ENCODE measurements around the gene STK33. TPM values are rescaled to one million over a fixed set of nuclear protein-coding genes. Genes with fewer than 3 reads are reported as not detected.

STK33 gene
- total and polyA plus RNA-seq, 2 of the 13 experiments (the other 11 are each of a cell fraction or from before 2014, with no cell fraction given): 2.7 to 12.6 TPM

- TF ChIP-seq, protein P1, sequence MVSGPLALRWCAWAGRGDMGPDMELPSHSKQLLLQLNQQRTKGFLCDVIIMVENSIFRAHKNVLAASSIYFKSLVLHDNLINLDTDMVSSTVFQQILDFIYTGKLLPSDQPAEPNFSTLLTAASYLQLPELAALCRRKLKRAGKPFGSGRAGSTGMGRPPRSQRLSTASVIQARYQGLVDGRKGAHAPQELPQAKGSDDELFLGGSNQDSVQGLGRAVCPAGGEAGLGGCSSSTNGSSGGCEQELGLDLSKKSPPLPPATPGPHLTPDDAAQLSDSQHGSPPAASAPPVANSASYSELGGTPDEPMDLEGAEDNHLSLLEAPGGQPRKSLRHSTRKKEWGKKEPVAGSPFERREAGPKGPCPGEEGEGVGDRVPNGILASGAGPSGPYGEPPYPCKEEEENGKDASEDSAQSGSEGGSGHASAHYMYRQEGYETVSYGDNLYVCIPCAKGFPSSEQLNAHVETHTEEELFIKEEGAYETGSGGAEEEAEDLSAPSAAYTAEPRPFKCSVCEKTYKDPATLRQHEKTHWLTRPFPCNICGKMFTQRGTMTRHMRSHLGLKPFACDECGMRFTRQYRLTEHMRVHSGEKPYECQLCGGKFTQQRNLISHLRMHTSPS (CRISPR knock-in tag; IDR thresholded peaks at IDR 0.05; ENCODE audit: low read depth): no peak
- TF ChIP-seq BCL6 (CRISPR knock-in tag; IDR thresholded peaks at IDR 0.05) (peak; percentile 33; the same call in 1 of the 2 replicates), FUBP1 (CRISPR knock-in tag; IDR thresholded peaks at IDR 0.05; ENCODE audit: borderline replicate concordance) (no peak), PHF20 (CRISPR knock-in tag; IDR thresholded peaks at IDR 0.05) (no peak), SIX1 (CRISPR knock-in tag; IDR thresholded peaks at IDR 0.05; ENCODE audit: borderline replicate concordance) (no peak), ZNF281 (CRISPR knock-in tag; IDR thresholded peaks at IDR 0.05; ENCODE audit: borderline replicate concordance) (peak; percentile 23; the same call in 1 of the 2 replicates), SOX6 (IDR thresholded peaks at IDR 0.05) (no peak), SOX6 (CRISPR knock-in tag; IDR thresholded peaks at IDR 0.05) (peak; percentile 40; the same call in 1 of the 2 replicates), PPARG (CRISPR knock-in tag; conservative IDR thresholded peaks at IDR 0.05) (0 out of 2 replicates have a peak, but pooled peaks have one; percentile 22)
- TF ChIP-seq, protein P2, sequence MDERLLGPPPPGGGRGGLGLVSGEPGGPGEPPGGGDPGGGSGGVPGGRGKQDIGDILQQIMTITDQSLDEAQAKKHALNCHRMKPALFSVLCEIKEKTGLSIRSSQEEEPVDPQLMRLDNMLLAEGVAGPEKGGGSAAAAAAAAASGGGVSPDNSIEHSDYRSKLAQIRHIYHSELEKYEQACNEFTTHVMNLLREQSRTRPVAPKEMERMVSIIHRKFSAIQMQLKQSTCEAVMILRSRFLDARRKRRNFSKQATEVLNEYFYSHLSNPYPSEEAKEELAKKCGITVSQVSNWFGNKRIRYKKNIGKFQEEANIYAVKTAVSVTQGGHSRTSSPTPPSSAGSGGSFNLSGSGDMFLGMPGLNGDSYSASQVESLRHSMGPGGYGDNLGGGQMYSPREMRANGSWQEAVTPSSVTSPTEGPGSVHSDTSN (CRISPR knock-in tag; IDR thresholded peaks at IDR 0.05): no peak
Measured at GRCh38 chr11:8503910-8504364, 90.1 kb downstream of the STK33 start (continued).
